Lower leg skin (tissue), 3 donors: ENCODE measurements around the gene URI1.

Experiments
- CTCF ChIP-seq, 3 donors: fragments of 450-650 bp; IDR thresholded peaks; one replicate each; pipeline ENCODE4 v1.5.1; 2016; ENCODE audit warnings: antibody characterized with exemption in 3 of 3, mild to moderate bottlenecking in 3 of 3, moderate library complexity in 2 of 3
- POLR2A ChIP-seq, 2 donors: fragments of 450-650 bp; IDR thresholded peaks; one replicate each; pipeline ENCODE4 v1.6.1; 2016 to 2017; ENCODE audit warnings: antibody characterized with exemption in 2 of 2, mild to moderate bottlenecking in 1 of 2, moderate library complexity in 1 of 2

DNA sequence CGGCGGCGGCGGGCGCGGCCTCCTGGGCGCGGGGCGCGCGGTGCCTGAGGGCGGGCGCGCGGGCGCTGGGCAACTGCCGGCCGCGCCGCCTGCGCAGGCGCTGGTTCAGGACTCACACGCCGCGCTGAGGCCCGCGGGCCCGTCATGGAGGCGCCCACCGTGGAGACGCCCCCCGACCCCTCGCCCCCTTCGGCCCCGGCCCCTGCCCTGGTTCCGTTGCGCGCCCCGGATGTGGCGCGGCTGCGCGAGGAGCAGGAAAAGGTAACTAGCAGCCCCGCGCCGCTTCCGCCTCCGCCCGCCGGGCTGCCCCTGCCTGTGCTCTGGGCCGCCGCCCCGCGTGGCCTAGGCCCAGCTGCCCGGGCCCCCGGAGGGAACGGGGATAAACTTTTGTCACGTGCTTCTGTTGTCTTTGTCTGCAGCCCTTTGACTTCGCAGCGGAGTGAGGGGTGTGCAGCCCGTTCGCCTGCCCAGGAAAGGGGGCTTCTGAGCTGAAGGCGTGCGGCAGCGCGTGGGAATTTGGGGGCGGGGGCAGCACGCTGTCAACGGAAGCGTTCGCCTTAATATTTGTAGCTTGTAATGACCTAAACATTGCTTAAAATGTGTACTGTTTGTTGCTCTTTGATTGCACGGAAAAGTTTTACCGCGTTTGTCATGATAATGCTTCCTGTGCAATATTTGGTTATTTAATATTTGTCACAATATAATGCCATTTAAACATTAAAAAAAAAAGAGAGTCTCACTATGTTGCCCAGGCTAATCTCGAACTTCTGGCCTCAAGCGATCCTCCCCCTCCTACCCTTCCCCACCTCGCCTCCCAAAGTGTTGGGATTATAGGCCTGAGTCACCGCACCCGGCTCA is 594 bp downstream of the URI1 start:
- no peak for TF ChIP-seq CTCF (IDR thresholded peaks at IDR 0.05)
- no peak for TF ChIP-seq POLR2A (IDR thresholded peaks at IDR 0.05)
